Rectal smooth muscle tissue (tissue), 1 donor: ENCODE measurements around the gene ZNF429.
"Not testable (repeated sequence)": the region's sequence is repeated elsewhere in the genome, so short reads cannot be mapped to it uniquely, and the experiment has no call there.

Experiments
- H3K27ac ChIP-seq: one replicate; pipeline ENCODE4 v1.7.0; 2013; ENCODE audit warnings: low read depth, low read length, inconsistent platforms
- H3K27me3 ChIP-seq: one replicate; pipeline ENCODE4 v1.7.0; 2013; ENCODE audit warnings: low read length; ENCODE audit not compliant: control insufficient read depth, insufficient read depth
- H3K36me3 ChIP-seq: one replicate; pipeline ENCODE4 v1.7.0; 2013; ENCODE audit warnings: low read length; ENCODE audit not compliant: control insufficient read depth, insufficient read depth
- H3K4me1 ChIP-seq: one replicate; pipeline ENCODE4 v1.7.0; 2013; ENCODE audit warnings: low read length; ENCODE audit not compliant: control insufficient read depth, insufficient read depth
- H3K4me3 ChIP-seq: one replicate; pipeline ENCODE4 v1.7.0; 2013; ENCODE audit warnings: low read length
- H3K9ac ChIP-seq: one replicate; pipeline ENCODE4 v1.7.0; 2013; ENCODE audit warnings: low read length

Gene ZNF429

DNA sequence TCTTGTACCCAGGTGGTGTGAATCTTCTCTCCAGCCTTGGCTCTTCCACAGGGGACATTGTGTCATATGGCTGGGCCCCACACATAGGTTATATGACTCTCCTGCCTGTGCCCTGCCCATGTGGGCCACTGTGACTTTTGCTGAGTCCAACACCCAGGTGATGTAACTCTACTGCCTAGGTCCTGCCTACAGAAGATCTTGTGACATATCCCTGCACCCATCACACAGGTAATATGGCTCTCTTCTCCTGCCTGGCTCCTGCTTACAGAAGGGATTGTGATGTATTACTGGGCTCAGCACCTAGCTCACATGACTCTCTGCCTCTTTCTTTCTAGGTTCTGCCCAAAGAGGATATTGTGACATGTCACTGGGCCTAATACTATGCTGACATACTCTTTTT is 19.5 kb upstream of the ZNF429 start:
- H3K27me3 ChIP-seq = no peaks in the 10 kb centered on the region

DNA sequence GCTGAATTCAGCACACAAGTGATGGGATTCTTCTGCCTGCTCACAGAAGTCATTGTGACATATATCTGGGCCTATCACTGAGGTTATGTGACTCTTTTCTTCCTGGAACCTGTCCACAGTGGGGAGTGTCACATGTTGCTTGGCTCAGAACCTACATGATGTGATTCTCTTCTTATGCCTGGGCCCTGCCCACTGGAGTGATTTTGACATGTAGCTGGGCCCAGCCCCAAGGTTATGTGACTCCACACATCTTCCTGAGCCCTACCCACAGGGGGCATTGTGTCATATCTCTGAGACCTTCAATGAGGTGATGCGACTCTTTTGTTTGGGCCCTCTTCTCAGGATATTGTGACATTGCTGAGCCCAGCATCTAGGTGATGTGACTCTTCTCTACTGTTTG is 17.4 kb upstream of the ZNF429 start:
- H3K9ac ChIP-seq = no peak overlapping the region
- no peak overlapping the region for H3K4me3 ChIP-seq
- no peaks in the 10 kb centered on the region for H3K36me3 ChIP-seq
- no peaks in the 10 kb centered on the region for H3K27me3 ChIP-seq
- H3K4me1 ChIP-seq = no peaks in the 10 kb centered on the region
- no peak overlapping the region for H3K27ac ChIP-seq

More for the DNA sequence above, 19.5 kb upstream of the ZNF429 start:
- Histone ChIP-seq H3K27ac (no peak overlapping the region), H3K9ac (no peak overlapping the region), H3K4me1 (no peaks in the 10 kb centered on the region), H3K4me3 (no peak overlapping the region), H3K36me3 (no peaks in the 10 kb centered on the region)

DNA sequence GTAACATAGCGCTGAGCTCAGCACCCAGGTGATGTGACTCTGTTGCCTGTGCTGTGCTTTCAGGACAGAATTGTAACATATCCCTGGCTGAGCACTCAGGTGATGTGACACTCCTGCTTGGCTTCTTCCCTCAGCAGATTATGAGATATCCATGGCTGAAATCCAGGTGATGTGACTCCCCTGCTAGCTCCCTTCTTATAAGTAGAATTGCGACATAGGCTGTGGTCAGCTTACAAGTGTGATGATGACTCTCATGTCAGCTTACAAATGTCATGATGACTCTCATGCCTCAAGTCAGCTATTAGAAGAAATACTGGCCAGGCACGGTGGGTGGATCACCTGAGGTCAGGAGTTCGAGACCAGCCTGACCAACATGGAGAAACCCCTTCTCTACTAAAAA is 14.3 kb upstream of the ZNF429 start:
- Histone ChIP-seq H3K36me3 (no peaks in the 10 kb centered on the region), H3K4me1 (no peaks in the 10 kb centered on the region), H3K27me3 (no peaks in the 10 kb centered on the region), H3K27ac (no peak overlapping the region), H3K9ac (no peak overlapping the region), H3K4me3 (no peak overlapping the region)

DNA sequence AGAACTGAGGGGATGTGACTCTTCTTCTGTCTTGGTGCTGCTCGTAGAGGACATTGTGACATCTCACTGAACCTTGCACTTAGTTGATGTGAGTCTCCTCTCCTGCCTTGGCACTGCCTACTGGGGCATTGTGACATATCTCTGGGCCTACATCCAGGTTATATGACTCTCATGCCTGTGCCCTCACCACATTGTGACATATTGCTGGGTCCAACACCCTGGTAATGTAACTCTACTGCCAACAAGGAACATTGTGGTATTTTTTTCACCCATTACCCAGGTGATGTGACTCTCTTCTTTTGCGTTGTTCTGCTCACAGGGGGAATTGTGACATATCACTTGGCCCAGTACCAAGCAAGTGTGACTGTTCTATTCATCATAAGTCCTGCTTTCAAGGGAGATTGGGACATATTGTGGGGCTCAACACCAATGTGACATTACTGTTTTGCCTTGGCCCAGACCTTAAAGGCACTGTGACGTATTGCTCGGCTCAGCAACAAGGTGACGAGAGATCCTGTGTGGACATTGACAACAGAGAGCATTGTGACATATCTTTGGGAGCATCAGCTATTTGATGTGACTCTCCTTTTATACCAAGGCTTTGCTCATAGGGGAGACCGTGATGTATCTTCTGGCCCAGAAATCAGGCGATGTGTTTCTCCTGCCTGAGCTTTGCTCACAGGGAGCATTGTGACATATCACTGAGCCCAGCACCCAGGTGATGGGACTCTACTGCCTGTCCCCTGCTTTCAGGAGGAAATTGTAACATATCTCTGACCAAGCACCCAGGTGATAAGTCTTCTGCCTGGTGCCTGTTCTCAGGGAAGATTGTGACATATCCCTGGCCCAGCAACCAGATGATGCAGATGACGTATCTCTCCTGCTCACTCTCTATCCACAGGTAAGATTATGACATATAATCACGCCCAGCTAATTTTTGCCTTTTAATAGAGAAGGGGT is 12.2 kb upstream of the ZNF429 start:
- H3K27ac ChIP-seq = no peak overlapping the region
- H3K4me3 ChIP-seq = no peak overlapping the region

DNA sequence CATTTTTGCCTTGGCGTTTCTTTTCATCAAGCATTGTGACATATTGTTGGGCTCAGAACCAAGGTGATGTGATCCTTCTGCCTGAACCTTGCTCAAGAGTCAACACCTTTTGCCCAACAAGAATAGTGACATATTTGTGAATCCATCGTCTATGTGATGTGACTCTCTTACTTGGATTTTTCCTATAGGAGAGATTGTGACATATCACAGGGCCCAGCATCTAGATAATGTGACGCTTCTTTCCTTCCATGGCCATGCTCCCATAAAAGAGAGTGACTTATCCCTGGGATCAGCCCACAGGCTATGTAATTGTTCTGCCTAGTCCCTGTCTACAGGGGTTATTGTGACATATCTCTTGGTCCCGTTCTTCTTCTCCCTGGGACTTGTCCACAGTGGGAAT is 8.5 kb upstream of the ZNF429 start:
- Histone ChIP-seq H3K4me3 (no peak overlapping the region), H3K9ac (no peak overlapping the region), H3K36me3 (no peaks in the 10 kb centered on the region), H3K4me1 (no peaks in the 10 kb centered on the region), H3K27ac (no peak overlapping the region), H3K27me3 (no peaks in the 10 kb centered on the region)

More for the DNA sequence above, 12.2 kb upstream of the ZNF429 start:
- H3K36me3 ChIP-seq = no peaks in the 10 kb centered on the region
- H3K4me1 ChIP-seq = no peaks in the 10 kb centered on the region
- H3K9ac ChIP-seq = no peak overlapping the region
- H3K27me3 ChIP-seq = no peaks in the 10 kb centered on the region

DNA sequence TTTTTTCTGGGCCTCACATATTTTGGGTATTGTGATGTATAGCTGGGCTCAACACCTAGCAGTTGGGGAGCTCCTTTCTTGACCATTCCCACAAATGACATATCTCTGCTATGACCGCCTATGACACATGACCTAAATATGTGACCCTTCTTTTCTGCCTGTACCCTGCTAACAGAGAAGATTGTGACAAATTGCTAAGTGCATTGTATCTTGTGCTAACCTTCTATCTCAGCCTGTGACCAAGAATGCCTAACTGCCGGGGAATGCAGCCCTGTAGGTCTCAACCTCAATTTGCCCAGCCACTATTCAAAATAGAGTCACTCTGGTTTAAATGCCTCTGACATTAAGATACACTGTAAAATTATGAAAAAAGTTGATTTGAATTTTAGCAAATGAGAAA is 6.8 kb upstream of the ZNF429 start:
- H3K27me3 ChIP-seq = no peaks in the 10 kb centered on the region
- H3K27ac ChIP-seq = no peak overlapping the region
- H3K36me3 ChIP-seq = no peaks in the 10 kb centered on the region
- no peaks in the 10 kb centered on the region for H3K4me1 ChIP-seq
- no peak overlapping the region for H3K4me3 ChIP-seq
- H3K9ac ChIP-seq = no peak overlapping the region

DNA sequence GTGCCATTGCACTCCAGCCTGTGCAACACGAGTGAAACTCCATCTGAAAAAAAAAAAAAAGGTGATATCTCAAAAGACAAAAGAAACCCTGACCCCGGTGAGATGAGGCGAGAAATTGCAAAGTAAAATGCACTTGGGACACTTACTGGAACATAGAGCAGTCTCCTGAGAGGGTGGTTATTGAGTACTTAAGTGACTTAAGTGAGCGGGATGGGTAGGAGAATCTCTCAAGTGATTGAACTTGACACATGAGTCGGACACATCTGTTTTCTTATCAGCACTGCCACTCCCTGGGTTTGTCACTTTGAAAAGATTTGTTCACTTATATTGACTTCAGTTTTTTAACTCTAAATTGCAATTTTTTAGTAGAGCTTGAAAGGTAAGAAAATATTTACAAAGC is 2.8 kb downstream of the ZNF429 start:
- Histone ChIP-seq H3K27ac (no peak overlapping the region), H3K4me3 (no peak overlapping the region), H3K9ac (no peak overlapping the region), H3K27me3 (no peaks in the 10 kb centered on the region), H3K36me3 (no peaks in the 10 kb centered on the region), H3K4me1 (peaks cover 4% of the 10 kb centered on the region)

DNA sequence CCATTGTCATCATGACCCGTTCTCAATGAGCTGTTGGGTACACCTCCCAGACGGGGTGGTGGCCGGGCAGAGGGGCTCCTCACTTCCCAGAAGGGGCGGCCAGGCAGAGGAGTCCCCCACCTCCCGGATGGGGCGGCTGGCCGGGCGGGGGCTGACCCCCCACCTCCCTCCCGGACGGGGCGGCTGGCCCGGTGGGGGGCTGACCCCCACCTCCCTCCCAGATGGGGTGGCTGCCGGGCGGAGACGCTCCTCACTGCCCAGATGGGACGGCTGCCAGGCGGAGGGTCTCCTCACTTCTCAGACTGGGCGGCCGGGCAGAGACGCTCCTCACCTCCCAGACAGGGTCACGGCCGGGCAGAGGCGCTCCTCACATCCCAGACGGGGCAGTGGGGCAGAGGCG is 5.7 kb downstream of the ZNF429 start:
- H3K27ac ChIP-seq, H3K4me3 ChIP-seq, H3K9ac ChIP-seq, H3K36me3 ChIP-seq, H3K27me3 ChIP-seq, H3K4me1 ChIP-seq: not testable (repeated sequence)

DNA sequence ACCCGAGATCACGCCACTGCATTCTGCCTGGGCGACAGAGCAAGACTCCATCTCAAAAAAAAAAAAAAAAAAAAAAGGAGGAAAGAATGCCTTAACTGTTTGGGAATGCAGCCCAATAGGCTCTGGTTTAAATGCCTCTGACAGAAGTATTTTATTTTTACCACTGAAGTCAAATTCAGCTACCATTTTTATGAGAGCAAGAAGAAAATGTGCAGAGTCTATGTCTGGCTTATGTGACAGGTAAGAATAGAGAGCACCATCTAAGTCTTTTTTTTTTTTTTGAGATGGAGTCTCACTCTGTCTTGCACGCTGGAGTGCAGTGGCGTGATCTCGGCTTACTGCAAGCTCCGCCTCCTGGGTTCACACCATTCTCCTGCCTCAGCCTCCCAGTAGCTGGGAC is 7.2 kb downstream of the ZNF429 start:
- not testable (repeated sequence) for H3K4me1 ChIP-seq, H3K9ac ChIP-seq, H3K4me3 ChIP-seq, H3K36me3 ChIP-seq, H3K27me3 ChIP-seq, H3K27ac ChIP-seq

DNA sequence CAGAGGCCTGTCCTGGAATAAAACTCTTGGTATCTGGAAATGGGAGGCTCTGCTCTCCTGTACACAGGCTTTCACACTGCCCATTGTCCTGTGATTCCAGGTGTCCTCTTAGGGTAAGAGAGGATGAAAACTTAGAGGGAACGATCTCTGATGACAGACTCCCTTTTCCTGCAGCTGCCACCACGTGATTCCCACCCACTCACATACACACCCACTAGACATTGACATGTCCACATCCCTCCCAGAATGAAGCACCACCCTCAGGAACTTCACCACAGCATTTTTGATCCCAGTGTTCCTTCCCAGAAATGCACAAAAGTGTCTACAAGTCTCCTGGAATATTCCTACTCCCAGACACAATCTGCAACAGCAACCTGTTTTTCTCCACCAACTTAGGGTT is 8.2 kb downstream of the ZNF429 start:
- Histone ChIP-seq H3K4me3 (no peak overlapping the region), H3K36me3 (no peaks in the 10 kb centered on the region), H3K27ac (no peak overlapping the region), H3K4me1 (no peaks in the 10 kb centered on the region), H3K9ac (no peak overlapping the region), H3K27me3 (no peaks in the 10 kb centered on the region)

DNA sequence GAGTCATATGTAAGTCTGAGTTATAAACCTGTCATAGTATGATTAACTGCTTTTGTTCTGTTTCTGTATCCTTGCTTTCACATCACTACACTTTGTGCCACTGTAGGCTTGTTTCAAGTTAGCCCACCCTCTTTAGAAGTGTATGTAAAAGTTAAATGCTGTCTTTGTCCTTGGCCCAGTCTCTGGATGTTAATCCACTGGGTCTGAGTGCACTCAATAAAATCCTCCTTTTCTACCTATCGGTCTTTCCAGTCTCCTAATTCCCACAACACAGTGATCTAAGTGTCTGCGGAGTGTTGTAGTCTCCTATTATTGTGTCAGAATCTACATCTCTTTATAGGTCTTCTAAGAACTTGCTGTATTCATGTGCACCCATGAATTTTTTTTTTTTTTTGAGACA is 14.1 kb downstream of the ZNF429 start:
- peaks cover 20% of the 10 kb centered on the region for H3K36me3 ChIP-seq
- no peaks in the 10 kb centered on the region for H3K27me3 ChIP-seq
- H3K4me3 ChIP-seq = no peak overlapping the region
- no peak overlapping the region for H3K27ac ChIP-seq
- no peak overlapping the region for H3K9ac ChIP-seq
- H3K4me1 ChIP-seq = no peaks in the 10 kb centered on the region

DNA sequence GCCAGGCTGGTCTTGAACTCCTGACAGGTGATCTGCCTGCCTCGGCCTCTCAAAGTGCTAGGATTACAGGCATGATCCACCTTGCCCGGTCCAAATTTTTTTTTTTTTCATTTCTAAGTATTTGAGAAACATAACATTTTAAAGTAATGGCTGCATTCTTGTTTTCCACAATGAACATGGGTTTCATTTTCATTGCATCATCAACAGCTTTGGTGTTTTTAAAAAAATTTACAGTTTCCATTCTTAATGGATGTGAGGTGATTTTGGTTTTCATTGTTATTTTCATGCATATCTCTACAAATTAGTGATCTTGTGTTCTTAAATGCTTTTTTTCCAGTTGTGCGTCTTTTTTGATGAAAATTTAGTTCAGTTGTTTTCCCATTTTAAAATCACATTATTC is 27.5 kb downstream of the ZNF429 start:
- Histone ChIP-seq H3K4me1 (no peaks in the 10 kb centered on the region), H3K27ac (no peak overlapping the region), H3K36me3 (peaks cover 16% of the 10 kb centered on the region), H3K4me3 (no peak overlapping the region), H3K9ac (no peak overlapping the region), H3K27me3 (no peaks in the 10 kb centered on the region)

DNA sequence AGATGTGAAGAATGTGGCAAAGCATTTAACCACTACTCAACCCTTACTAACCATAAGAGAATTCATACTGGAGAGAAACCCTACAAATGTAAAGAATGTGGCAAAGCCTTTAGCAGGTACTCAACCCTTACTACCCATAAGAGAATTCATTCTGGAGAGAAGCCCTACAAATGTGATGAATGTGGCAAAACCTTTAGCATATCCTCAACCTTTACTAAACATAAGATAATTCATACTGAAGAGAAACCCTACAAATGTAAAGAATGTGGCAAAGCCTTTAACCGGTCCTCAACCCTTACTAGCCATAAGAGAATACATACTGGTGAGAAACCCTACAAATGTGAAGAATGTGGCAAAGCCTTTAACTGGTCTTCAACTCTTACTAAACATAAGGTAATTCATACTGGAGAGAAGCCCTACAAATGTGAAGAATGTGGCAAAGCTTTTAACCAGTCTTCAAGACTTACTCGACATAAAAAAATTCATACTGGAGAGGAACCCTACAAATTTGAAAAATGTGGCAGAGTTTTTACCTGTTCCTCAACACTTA is 31.4 kb downstream of the ZNF429 start:
- H3K4me1 ChIP-seq, H3K27me3 ChIP-seq, H3K9ac ChIP-seq, H3K4me3 ChIP-seq, H3K27ac ChIP-seq: not testable (repeated sequence)
- peaks cover 13% of the 10 kb centered on the region for H3K36me3 ChIP-seq
